Measurements from ENCODE around the gene KLF16. TPM values are rescaled to one million over a fixed set of nuclear protein-coding genes. Genes with fewer than 3 reads are reported as not detected.
A peak's percentile ranks its signal among the peaks of the same experiment; 100 is the strongest.

The KLF16 gene
- total and polyA plus RNA-seq, 10 of the 15 experiments (the other 5 are each of a cell fraction or from before 2014, with no cell fraction given), result 0.03 to 41.2 (median 2.6) TPM

GRCh38 chr19:1905110-1905862 lies 41.9 kb upstream of the KLF16 start, which contains the start of the genes ADAT3 and SCAMP4 (continued):
- TF ChIP-seq CUX1 (IDR thresholded peaks at IDR 0.05; ENCODE audit: insufficient replicate concordance, low read depth, low read length) (peak; percentile 92), DPF2 (IDR thresholded peaks at IDR 0.05) (peak; percentile 50; the same call in 1 of the 2 replicates), EGR1 (IDR thresholded peaks at IDR 0.05; ENCODE audit: borderline replicate concordance in 1 of 2, low read depth in 2 of 2, low read length in 2 of 2) (0 out of 3 replicates have a peak, but pooled peaks of 1 of the 2 experiments have one; percentile 10), BCL11A (IDR thresholded peaks at IDR 0.05; ENCODE audit: low read depth, low read length) (no peak), CHD1 (IDR thresholded peaks at IDR 0.05; ENCODE audit: low read depth, low read length) (peak; percentile 52; the same call in 1 of the 2 replicates), ZBTB11 (CRISPR knock-in tag; IDR thresholded peaks at IDR 0.05) (no peak), STAT3 (IDR thresholded peaks at IDR 0.05; ENCODE audit: low read depth, low read length) (no peak), IKZF2 (IDR thresholded peaks at IDR 0.05) (peak in 1 of 2 experiments; percentile 32; a peak in 1 of 4 replicates), HCFC1 (IDR thresholded peaks at IDR 0.05; ENCODE audit: low read length) (peak; percentile 97), E4F1 (IDR thresholded peaks at IDR 0.05; ENCODE audit: borderline replicate concordance, partially characterized antibody) (no peak), YBX1 (IDR thresholded peaks at IDR 0.05) (no peak), HDGF (IDR thresholded peaks at IDR 0.05) (peak; percentile 95), ZNF274 (IDR thresholded peaks at IDR 0.05; ENCODE audit: insufficient read depth, insufficient read length) (no peak), NFYA (IDR thresholded peaks at IDR 0.05; ENCODE audit: borderline replicate concordance, low read depth, low read length) (no peak), SIX5 (IDR thresholded peaks at IDR 0.05; ENCODE audit: low read depth, low read length, severe bottlenecking) (peak; percentile 93), TCF7 (IDR thresholded peaks at IDR 0.05; ENCODE audit: borderline replicate concordance) (no peak), ZNF622 (IDR thresholded peaks at IDR 0.05) (no peak)
